T47D (cell line): ENCODE results near the gene CNTN2.

Source experiments
- DNase-seq, 2 experiments: peaks; one replicate each; pipeline versions ENCODE4 v3.0.0 to v3.0.0-alpha.2; 2011 to 2012; ENCODE audit warnings: low read depth in 1 of 2, low spot score in 1 of 2
- JUND ChIP-seq: IDR thresholded peaks from 2 replicates; pipeline ENCODE4 v1.6.1; 2012; ENCODE audit warnings: low read depth
- in situ Hi-C: cut with HindIII; loops from 2 replicates; pipeline ENCODE4 v1.10.0; 2016; ENCODE audit warnings: low sequenced_read_pairs, low pct_unique_long_range_greater_than_20kb

CNTN2 gene

DNA sequence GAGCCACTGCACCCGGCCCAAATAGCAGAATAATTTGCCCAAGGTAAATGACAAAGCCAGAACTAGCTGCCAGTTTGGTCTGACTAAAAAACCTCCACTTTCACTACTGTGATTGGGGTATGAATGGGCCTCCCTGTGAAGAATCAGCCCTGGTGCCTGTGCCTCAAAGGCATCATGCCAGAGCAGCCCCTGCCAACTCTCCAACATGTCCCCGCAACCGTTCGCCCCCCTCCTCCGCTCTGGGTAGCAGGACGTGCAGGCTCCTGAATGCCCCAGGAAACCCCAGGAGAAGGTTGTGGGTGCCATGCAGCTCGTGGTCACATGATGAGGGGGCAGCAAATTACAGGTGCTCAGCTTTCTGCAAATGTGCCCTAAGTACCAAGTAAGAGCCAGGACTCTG, 14.6 kb upstream of the CNTN2 start:
- in situ Hi-C loops: no loop called here
- TF ChIP-seq JUND: no peak

DNA sequence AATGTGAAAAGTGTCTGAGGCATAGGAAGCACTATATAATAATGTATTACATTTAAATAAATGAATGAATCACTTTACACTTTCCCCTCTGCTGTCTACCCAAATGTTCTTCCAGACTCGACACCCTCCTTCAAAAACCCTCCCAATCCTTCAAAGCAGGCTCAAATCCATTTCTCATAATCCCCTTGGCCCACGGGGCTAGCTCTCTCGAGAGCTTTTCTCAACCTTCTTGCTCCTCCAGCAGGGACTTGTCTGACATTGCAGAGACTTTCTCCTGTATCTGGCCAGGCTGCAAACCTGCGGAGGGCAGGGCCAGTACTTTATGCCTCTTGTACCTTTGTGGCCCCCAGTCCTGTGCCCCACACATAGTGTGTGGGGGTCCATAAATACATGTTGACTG, 14.1 kb upstream of the CNTN2 start:
- no peak for TF ChIP-seq JUND
- no peak for DNase-seq
- in situ Hi-C loops: no loop called here

More for the DNA sequence above, 14.6 kb upstream of the CNTN2 start:
- DNase-seq: no peak

DNA sequence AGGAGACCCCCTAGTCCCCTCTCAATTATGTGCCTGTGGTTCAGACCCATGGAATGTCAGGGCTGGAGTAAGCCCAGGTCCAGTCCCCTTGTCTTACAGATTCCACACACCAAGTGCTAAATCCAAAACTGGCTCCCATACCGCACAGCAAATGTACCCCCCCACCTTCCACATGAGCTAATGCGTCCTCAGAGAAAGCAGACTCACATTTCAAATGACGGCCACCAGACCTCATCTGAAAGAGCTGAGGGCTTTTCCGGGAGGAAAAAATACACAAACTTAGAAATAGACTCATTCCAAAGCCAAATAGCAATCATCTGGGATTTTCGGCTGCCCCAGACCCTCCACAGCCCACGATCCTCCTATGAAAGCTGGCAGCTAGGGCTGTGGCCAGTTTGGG, 12.8 kb upstream of the CNTN2 start:
- TF ChIP-seq JUND: no peak

GRCh38 chr1:205030896-205031295, 12.1 kb upstream of the CNTN2 start:
- TF ChIP-seq JUND: no peak
- DNase-seq: no peak
- in situ Hi-C loops: no loop called here

More for the DNA sequence above, 12.8 kb upstream of the CNTN2 start:
- no peak for DNase-seq
- in situ Hi-C loops: no loop called here

- in situ Hi-C loops: no loop called here
These were observed 10.5 kb upstream of the CNTN2 start for GRCh38 chr1:205032508-205032907.

DNA sequence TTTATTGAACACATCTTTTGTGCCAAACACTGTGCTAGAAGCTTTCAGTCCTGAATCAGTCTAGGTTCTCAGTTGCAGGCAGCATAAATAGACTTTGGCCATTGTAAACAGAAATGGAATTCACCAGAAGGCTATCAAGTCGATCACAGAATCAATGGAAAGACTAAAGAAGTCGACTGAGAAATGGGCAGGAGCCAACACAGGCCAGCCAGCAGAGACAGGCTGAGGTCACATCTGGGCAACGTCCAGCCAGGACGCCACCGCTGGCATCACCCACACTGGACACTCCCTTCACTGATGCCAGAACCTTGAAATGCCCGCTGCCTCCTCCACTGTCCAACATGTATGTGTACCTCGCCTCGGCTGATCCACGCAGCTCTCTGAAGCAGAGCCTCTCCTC, 5.5 kb upstream of the CNTN2 start:
- in situ Hi-C loops: no loop called here
- no peak for DNase-seq
- TF ChIP-seq JUND: no peak

More at GRCh38 chr1:205032508-205032907, 10.5 kb upstream of the CNTN2 start:
- DNase-seq: no peak
- TF ChIP-seq JUND: no peak

DNA sequence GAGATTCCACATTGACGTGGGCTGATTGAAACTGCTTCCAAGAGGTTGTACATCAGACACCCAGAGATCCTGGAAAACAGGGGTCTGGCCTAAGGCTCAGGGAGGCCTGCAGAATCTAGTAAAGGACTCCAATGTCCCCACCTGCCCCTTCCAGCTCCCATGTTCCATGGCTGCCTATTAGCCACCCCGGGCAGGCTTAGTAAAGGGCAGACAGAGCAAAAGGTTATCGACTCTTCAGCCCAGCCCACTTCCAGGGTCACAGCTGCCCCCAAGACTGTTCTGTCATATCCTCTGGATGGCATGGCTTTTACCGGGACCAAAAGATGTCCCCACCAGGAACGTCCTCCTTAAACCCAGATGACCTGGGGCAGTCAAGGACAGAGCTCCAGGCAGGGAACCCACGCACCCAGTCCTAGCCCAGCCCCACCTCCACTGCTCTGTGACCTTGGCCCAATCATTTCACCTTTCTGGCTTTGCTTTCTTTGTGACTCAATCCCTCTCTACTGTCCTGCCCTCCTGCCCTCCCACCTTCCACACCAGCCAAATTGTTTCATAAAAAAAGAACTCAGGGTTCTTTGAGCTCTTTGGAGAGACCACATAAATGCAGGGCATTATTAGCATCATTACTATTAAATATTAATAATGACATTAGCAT, 4.8 kb upstream of the CNTN2 start:
- in situ Hi-C loops: no loop called here
- TF ChIP-seq JUND: no peak
- no peak for DNase-seq

- TF ChIP-seq JUND: no peak
- in situ Hi-C loops: no loop called here
- DNase-seq: no peak
These were observed 1.9 kb upstream of the CNTN2 start for GRCh38 chr1:205041001-205041715.

DNA sequence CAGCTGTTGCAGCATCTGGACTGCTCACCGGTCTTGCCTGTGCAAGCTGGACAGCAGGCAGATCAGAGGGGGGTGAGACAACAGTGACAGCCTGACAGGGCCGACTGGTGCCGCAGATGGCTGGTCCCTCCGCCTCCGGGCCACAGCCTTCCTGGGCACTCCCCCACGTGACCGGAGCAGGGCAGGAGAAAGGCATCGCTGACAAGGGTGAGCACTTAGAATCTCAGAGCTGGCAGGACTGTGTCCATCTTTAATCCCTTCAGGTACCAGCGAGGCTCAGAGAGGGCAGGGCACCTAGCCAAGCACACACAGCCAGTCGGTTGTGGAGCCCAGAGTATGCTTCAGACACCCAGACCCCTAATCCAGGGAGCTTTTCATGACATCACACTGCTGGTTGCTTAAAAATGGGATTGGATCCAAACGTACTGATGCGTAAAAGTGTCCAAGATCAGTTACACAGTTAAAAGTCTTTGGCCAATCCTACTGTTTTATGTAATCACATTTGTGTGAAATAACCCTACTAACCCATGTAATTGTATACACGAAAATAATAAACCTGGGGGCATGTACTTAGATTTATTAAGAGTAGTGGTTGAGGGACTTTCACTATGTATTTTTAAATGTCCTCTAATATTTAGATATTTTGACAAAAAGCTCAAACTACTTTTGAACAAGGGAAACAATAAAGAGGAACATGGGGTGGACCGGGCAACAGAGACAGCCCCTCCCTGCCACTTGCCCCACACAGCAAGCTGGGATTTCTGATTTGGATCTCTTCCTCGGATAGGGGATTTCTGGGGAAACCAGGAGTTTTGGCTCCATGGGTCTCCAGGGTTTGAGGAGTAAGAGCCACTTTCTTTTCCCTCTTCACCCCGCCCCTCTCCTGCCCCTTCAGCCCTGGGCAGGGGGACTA, 758 bp upstream of the CNTN2 start:
- TF ChIP-seq JUND: no peak
- in situ Hi-C loops: no loop called here
- no peak for DNase-seq

- TF ChIP-seq JUND: no peak
- in situ Hi-C loops: no loop called here
- DNase-seq: no peak
These were observed 854 bp downstream of the CNTN2 start for GRCh38 chr1:205043866-205044265.

DNA sequence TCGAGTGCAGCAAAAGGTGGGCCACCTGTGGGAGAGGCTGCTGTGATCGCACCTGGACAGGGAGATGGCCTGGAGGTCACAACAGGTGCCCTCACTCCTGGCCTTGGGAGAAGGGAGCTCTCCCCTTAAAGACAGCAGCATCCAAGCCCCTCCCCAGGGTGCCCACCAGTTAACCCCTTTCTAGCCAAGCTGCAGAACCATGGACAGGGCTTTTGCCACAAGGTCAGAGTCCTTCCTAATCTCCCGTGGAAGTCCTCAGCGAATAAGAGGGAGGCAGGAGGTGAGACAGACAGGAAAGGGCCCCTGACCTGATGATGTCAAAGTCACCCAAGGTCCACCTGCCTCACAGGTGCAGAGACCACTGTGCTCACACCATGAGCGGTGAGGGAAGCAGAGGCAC, 1.7 kb downstream of the CNTN2 start:
- in situ Hi-C loops: no loop called here

DNA sequence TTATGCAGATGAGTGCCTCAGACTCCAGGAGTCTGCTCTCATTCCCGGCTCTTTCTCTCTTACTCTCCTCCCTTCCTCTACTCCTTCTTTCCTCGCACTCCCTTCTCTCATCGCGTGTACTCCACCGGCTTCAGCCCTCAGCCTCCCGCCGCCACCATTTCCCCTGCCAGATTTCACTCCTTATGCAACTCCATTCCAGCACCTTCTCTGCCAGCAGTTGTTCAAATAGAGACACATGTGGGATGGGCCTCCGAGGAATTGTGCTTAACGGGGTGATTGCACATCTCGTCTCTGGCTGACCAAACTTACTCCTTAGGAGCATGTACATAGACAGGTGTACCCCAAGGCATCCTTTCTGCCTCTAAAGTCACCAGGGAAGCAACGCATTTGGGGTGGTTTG, 2.1 kb downstream of the CNTN2 start:
- DNase-seq: no peak
- TF ChIP-seq JUND: no peak
- in situ Hi-C loops: no loop called here

More for the DNA sequence above, 1.7 kb downstream of the CNTN2 start:
- no peak for DNase-seq
- no peak for TF ChIP-seq JUND

DNA sequence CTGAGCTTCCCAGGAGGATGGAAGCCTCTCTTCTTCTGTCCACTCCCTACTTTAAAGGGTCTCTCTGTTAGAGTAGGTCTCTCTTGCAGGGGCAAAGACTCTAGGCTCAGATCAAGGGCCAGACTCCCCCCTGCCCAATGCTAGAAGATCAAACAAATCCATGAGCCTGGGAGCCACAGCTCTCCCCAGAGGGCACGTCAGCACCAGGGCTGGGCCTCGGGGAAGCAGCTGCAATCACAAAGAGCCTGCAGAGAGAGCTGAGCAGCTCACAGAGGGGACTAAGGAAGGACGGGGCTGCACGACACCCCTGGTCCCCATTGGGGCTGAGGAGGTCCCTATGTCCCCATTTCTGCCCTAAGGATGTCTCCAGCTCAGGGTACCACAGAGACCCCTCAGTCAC, 3.9 kb downstream of the CNTN2 start:
- in situ Hi-C loops: no loop called here
- DNase-seq: no peak
- TF ChIP-seq JUND: no peak
